DMS153 treated with DMSO at 0.1 percent for 48 hours (cell line): ENCODE data around the gene RNPEP.
"Not testable (repeated sequence)": the region's sequence is repeated elsewhere in the genome, so short reads cannot be mapped to it uniquely, and the experiment has no call there.

ENCODE experiments used
- DNase-seq: peaks from one replicate; lab custom pipeline; 2025; ENCODE audit not compliant: unreplicated experiment; lab: John Stamatoyannopoulos, UW

The RNPEP gene, protein sequence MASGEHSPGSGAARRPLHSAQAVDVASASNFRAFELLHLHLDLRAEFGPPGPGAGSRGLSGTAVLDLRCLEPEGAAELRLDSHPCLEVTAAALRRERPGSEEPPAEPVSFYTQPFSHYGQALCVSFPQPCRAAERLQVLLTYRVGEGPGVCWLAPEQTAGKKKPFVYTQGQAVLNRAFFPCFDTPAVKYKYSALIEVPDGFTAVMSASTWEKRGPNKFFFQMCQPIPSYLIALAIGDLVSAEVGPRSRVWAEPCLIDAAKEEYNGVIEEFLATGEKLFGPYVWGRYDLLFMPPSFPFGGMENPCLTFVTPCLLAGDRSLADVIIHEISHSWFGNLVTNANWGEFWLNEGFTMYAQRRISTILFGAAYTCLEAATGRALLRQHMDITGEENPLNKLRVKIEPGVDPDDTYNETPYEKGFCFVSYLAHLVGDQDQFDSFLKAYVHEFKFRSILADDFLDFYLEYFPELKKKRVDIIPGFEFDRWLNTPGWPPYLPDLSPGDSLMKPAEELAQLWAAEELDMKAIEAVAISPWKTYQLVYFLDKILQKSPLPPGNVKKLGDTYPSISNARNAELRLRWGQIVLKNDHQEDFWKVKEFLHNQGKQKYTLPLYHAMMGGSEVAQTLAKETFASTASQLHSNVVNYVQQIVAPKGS

DNA sequence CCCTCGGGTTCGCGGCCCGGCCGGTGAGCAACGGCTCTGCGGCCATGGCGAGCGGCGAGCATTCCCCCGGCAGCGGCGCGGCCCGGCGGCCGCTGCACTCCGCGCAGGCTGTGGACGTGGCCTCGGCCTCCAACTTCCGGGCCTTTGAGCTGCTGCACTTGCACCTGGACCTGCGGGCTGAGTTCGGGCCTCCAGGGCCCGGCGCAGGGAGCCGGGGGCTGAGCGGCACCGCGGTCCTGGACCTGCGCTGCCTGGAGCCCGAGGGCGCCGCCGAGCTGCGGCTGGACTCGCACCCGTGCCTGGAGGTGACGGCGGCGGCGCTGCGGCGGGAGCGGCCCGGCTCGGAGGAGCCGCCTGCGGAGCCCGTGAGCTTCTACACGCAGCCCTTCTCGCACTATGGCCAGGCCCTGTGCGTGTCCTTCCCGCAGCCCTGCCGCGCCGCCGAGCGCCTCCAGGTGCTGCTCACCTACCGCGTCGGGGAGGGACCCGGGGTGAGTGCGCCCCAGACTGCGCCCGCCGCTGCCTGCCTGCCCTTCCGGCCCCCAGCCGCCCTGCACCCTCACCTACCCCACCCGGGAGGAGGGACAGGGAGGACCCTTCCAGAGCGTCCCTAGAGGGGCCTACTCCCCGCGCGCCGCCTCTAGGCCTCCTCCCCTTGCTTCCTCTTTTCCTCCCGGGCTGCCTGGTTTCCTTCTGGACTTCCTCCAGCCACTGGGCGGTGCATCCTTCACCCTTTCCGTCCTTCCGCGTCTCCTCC, at the start of gene RNPEP:
RNPEP (plus strand) TSS at position 26 of the 757 bp plus-strand sequence; CDS start at position 45, 19 bp downstream.
- DNase-seq: peak; percentile 80

DNA sequence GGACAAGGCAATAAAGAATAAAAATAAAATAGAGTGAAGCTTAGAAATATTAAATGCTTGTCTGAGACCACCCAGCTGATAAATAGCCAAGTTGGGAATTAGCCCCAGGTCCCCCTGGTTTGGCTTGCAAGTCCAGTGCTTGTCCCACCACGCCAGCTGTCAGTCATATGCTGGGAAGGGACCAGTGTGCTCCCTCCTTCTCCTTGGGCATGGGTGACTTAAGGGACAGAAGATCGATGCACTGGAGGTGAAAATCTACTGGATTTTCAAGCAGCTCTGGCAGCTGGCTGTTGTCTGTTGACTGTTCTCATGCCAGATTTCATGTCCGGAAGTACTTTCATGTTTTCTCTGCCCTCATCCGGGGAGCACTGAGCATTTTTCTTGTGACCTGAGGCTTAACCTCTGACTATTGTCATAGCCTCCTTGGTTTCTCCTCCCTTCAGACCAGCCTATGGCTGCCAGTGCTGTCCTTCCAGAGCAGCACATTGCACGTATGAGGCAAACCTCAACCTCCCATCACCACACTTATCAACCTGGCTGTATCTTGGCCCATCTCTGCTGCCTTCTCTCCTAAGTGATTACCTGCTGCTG, 48.5 kb upstream of the RNPEP start:
- DNase-seq: no peak

- DNase-seq: no peak
Observed at GRCh38 chr1:201937624-201938213, 44.7 kb upstream of the RNPEP start.

DNA sequence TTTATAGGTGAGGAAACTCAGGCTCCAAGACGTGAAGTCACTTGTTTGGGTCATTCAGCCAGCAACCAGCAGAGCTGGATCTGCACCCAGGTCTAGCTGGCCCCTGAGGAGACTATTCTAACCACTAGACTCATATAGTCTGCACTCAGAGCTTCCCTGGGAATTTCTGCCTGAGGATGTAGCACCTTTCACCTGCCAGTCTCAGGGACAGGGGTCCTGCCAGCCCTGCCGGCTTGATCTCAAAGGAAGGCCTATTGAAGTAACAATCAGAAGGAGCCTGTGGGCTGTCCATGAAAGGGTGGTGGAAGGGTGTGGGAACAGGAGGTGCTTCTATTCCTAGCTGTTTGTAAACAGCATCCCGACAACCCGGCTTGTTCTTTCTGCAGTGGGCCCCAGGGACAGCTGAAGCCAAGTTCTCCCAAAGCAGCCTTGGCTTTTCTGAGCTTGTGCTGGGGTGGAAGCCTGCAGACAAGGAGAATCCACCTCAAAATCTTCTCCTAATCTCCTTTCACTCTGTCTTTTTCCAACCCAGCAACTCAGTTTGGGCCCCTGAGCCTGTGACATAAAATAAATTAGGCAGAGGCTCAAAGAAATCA, 43.9 kb upstream of the RNPEP start:
- no peak for DNase-seq

- no peak for DNase-seq
Observed at GRCh38 chr1:201939148-201939547, 43.3 kb upstream of the RNPEP start.

GRCh38 chr1:201939574-201939973, 42.9 kb upstream of the RNPEP start:
- no peak for DNase-seq

GRCh38 chr1:201940316-201940715, 42.1 kb upstream of the RNPEP start:
- DNase-seq: not testable (repeated sequence)

DNA sequence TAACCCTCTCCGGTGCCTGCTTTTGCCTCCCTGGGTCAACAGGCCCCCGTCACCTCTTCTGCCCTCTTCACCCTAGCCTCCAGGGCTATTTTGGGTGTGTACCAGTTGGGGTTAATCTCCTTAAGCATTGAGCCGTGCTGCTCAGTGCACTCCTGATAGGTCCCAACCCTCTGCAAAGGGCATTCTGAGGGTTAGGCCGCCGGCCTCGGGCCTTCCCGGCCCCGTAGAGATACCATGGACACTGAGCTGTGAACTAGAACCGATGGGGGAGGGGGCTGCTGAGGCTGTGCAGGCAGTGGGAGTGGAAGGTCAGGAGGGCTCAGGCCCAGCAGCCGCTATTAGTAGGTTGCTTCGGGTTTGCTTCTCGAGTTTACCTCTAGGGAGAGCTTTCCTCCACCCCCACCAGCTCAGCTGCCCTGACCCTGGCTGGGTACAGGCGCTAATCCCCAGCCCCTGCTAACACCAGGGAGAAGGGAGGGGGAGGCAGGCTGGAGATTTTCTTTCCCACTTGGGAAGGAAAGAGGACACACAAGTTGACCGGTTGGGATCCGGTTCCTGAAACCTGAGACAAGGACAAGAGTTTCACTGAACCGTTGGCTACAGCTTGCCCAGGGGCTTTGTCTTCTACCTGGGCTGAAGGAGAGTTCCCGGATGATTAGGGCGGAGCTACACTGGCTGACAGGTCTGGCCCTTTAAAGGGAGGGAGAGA, 40.9 kb upstream of the RNPEP start:
- DNase-seq: no peak

DNA sequence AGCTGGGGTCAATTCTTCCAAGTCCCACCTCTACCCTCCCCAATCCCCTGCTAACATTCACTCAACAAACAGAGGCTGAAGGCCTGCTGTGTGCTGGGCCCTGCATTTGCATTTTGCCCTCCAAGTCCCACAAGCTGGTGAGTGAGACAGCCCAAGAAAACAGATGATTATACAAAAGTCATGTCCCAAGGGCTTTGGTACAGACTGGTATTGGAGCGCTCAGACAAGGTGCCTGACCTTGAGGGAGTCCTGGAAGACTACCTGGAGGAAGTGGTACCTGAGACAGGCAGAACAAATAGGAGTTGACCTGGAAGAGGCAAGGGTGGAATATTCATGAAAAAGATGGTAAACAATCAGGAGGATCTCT, 40.3 kb upstream of the RNPEP start:
- no peak for DNase-seq

- no peak for DNase-seq
Observed at GRCh38 chr1:201944002-201944401, 38.4 kb upstream of the RNPEP start.

DNA sequence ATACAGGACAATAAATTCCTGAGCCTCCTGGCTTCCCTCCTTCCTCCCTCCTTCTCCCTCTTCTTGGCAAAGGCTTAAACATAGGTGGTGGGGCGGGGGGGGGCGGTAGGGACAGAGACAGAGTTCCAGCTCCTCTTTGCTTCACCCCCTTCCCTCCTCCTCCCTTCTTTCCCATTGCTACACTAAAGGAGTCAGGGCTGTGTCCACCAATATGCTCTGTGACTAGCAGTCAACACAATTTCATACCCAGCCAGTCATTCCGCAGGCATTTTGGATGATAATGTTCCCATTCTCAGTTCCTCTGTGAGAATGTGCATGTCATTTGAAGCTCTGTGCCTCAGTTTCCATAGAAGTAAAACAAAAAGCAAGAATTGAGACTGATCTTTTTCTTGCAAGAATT, 37.8 kb upstream of the RNPEP start:
- no peak for DNase-seq

GRCh38 chr1:201945157-201945556, 37.3 kb upstream of the RNPEP start:
- no peak for DNase-seq

- no peak for DNase-seq
Observed at GRCh38 chr1:201945863-201946223, 36.6 kb upstream of the RNPEP start.

DNA sequence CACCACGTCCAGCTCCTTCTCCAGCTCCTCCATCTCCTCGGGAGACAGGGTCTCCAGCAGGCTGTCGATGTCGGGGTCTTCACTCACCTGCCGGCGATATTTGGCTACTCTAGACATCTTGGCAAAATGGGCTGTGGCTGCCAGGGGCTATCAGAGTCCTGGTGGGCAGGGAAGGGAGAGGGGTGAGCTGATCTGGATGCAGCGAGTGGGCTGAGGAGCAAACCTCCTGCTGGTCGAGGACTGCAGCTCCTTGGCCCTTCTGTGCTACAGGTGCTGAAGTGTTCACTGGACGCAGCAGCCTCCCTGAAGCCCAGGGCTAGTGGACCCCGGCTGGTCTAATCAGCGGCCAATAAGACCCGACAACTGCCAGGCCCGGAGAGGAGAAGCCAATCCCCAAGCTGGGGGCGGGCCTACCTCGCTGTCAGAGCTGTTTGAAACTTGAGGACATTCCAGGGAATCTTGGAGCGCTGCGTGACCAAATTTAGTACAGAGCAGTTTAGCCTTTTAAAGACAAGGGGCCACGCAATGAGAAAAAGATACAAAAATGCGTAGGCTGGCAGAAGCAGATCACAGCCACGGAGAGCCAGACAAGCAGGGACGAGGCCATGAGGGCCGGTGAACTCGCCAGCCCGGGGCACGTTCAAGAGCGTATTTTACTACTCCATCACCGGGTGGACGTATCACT, 36.1 kb upstream of the RNPEP start, which contains the start of gene LMOD1:
LMOD1 (minus strand) TSS at position 325 of the 685 bp plus-strand sequence; CDS start at position 117, 208 bp downstream.
- no peak for DNase-seq

- DNase-seq: no peak
Observed at GRCh38 chr1:201947697-201948008, 34.8 kb upstream of the RNPEP start.

DNA sequence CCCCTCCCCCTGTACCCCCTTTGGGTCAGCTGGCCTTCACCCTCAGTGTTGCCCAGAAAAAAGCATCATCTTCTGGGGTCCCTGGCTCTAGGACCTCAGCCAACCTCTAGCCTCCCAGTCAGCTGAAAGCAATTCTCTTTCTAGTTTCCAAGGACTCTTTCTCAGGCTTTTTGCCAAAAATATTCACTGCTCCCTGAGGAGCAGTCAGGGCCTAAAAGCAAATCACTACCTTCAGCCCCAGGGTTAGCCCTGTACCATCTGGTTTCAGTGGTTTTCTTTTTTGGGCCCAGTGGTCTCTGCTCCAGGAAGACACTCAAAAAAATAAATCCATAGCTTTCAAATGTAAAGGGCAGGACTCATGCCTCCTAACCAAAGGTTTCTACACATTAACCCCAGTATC, 33.0 kb upstream of the RNPEP start:
- no peak for DNase-seq

- no peak for DNase-seq
Observed at GRCh38 chr1:201954263-201955008, 28.0 kb upstream of the RNPEP start.

DNA sequence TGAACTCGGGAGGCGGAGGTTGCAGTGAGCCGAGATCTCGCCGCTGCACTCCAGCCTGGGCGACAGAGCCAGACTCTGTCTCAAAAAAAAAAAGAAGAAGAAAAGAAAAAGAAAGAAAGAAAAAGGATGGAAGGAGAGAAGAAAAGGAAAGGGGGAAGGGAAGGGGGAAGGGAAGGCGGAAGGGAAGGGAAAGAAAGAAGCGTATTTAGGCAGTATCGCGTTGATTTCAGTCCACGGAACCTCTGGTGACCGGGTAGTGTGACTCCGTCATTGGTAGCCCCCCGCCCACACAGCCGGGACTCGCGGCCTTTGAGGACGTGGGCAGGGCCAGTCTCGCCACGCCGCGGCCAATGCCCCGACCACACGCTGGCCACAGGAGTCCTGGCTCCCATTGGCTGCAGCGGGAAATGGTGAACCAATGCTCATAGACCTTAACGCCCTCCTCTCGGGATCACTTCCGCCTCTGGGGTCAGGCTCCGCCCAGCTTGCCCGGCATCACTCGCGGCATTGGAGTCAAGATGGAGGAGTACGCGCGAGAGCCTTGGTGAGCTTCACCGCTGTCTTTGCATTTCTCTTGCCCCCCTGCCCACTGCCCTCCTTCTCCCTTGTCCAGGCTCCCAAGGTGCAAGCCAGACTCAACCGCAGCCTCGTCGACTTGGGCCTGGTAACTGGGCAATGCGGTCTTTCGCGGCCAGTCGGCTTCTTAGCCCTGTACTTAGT, 27.3 kb upstream of the RNPEP start, which contains the start of gene TIMM17A:
TIMM17A (plus strand) TSS at position 495 of the 720 bp plus-strand sequence; CDS start at position 519, 24 bp downstream.
- DNase-seq: peak; percentile 99
